ENCODE measurements around the gene ACTRT3.

Gene ACTRT3

DNA sequence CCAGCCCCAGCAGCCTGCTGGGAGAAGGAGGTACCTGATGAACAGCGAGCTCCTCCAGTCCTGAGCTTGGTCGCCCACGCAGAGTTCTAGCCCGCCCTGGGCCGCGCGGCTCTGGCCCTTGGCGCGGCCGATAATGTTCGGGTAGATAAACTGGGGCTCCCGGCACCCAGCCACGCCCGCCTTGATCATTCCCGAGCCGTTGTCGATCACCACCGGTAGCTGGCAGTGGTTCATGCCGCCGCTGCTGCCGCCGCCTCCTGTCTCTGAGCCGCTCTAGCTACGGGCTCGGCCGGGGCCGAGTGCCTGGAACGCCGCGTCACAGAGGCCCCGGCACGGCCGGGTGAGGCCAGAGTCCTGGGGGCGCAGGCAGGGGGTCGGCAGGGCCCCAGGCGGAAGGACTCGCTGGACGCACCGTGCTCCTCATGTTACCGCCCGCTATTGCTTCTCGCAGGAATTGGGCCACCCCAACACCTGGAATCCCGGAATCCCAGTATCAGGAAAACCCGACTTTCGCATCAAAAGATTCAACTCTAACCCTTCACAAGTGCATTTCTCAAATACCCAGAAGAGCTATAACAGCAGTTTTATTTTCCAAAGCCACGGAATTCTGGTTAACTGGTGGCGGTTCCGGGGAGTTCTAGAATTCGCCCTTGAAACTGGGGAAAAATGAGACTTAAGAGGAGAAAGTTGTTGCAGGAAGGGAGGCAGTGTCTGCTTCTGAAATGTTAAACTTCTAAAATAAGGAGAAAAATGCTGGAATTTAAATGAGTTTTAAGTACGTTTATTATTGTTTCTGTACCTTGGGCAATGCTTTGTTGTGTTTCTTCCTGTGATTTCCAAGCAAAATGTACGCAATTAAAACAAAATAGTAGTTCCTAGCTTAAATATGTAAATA, at the start of gene ACTRT3:
Gene ACTRT3 (minus strand): TSS at position 275 of the 895 bp plus-strand sequence. CDS start 41 bp downstream, at position 234.
- peak; percentile 37 for ATAC-seq
- H3K4me3 Mint-ChIP-seq = peak within 1 kb of the TSS; percentile 83 to 88
- peak; percentile 75 to 76 for DNase-seq
- no peaks in the 10 kb centered on the region for H3K9me3 Mint-ChIP-seq
- peaks cover 33% of the 10 kb centered on the region for H3K4me1 Mint-ChIP-seq
- H3K27ac Mint-ChIP-seq = peak within 1 kb of the TSS; percentile 52 to 82
- no peaks in the 10 kb centered on the region for H3K27me3 Mint-ChIP-seq

DNA sequence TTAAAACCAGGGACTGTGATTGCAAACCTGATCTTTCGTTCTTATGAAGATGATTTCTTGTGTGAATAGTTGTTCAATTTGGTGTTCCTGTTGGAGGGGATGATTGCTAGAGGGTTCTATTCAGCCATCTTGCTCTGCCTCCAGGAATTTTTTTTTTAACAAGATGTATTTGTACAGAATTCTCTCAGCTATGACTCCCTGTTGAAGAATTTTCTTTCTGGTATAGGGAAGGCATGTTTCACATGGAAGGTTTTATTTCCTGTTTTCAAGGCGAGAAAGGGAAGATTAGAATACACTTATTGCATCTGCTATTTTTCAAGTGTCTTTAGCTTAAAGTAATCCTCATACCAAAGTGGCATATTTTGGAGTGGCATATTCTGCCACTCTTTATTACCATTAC, 49.0 kb upstream of the ACTRT3 start:
- peaks cover 29% of the 10 kb centered on the region for H3K27me3 Mint-ChIP-seq
- ATAC-seq (no peak), DNase-seq (no peak)
- H3K27ac Mint-ChIP-seq = no peak overlapping the region
- peaks cover 12% of the 10 kb centered on the region for H3K4me1 Mint-ChIP-seq
- H3K9me3 Mint-ChIP-seq = peaks cover 13 to 15% of the 10 kb centered on the region in 2 donors
- no peak overlapping the region for H3K4me3 Mint-ChIP-seq

DNA sequence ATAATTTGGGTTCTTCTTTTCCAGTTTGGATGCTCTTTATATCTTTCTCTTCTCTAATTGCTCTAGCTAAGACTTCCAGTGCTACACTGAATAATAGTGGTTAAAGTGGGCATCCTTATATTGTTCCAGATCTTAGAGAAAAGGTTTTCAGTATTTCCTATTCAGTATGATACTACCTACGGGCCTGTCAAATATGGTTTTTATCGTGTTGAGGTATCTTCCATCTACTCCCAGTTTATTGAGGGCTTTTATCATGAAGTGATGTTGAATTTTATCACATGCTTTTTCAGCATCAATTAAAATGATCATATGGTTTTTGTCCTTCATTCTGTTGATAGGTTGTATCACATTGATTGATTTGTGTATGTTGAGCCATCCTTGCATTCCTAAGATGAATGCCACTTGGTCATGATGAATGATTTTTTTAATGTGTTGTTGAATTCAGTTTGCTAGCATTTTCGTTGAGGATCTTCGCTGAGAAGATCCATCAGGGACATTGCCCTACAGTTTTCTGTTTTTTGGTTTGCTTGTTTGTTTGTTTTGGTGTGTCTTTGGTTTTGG, 46.3 kb upstream of the ACTRT3 start:
- no peak for DNase-seq
- peaks cover 20% of the 10 kb centered on the region for H3K27me3 Mint-ChIP-seq
- ATAC-seq = no peak
- peaks cover 13 to 15% of the 10 kb centered on the region in 2 donors for H3K9me3 Mint-ChIP-seq
- peaks cover 29% of the 10 kb centered on the region for H3K4me1 Mint-ChIP-seq
- H3K27ac Mint-ChIP-seq = no peak overlapping the region
- no peak overlapping the region for H3K4me3 Mint-ChIP-seq

DNA sequence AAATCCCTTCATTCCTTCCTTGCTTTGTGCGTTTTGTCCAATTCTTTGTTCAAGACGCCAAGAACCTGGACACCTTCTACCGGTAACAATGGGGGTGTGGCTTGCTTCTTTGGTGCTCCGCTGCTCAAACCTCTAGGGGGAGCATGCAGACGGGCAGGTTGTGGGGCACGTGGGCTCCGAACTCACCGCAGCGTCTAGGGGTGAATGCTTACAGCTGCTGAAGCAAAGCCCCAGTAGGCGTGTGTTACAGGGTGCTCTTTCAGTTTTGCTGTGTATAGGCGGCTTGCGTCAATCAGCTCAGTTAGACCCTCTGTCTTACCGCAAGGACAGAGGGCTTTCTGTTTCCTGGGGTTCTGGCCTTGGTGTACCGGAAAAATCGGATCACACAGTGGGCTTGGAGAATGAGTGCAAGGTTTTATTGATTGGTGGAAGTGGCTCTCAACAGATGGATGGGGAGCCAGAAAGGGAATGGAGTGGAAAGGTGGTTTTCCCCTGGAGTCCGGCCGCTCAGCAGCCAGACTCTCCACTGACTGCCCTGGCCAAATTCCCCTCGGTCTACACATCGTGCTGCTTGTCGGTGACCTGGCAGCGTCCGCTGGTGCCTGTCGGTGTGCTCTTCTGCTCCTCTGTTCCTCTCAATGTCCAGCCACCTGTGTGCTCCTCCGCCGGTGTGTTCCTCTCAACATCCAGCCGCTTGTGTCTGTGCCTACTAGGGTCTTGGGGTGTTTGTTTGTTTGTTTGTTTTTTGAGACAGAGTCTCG, 44.6 kb upstream of the ACTRT3 start:
- ATAC-seq = peak; percentile 89
- H3K27me3 Mint-ChIP-seq = peaks cover 19% of the 10 kb centered on the region
- DNase-seq = peak; percentile 73 to 86
- H3K9me3 Mint-ChIP-seq = peaks cover 13 to 15% of the 10 kb centered on the region in 2 donors
- peaks cover 35% of the 10 kb centered on the region for H3K4me1 Mint-ChIP-seq
- H3K27ac Mint-ChIP-seq = peak overlapping the region in 1 of 2 donors; percentile 87
- H3K4me3 Mint-ChIP-seq = peak overlapping the region; percentile 89

DNA sequence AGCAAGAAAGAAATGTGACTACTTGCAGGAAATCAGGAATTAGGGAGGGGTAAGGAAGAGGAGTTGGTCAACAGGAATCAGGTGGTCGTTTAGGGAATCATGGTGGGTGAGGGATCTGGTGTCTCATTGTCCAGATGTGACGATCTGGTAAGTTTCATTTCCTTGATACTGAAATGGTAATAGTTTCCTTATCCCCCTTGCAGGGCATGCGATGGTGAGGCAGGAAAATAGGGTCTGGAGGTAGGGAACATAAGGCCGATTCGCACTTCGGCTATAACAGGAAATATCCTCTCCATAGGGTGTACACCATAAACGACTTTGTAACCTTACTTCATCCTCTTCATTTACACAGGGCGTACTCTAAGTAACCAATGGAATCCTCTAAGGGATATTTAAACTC, 43.9 kb upstream of the ACTRT3 start:
- Mint-ChIP-seq H3K4me3 (peak overlapping the region; percentile 89), H3K9me3 (peaks cover 13 to 15% of the 10 kb centered on the region in 2 donors), H3K4me1 (peaks cover 35% of the 10 kb centered on the region), H3K27ac (peak overlapping the region in 1 of 2 donors; percentile 88), H3K27me3 (peaks cover 15% of the 10 kb centered on the region)
- ATAC-seq (no peak), DNase-seq (no peak)

DNA sequence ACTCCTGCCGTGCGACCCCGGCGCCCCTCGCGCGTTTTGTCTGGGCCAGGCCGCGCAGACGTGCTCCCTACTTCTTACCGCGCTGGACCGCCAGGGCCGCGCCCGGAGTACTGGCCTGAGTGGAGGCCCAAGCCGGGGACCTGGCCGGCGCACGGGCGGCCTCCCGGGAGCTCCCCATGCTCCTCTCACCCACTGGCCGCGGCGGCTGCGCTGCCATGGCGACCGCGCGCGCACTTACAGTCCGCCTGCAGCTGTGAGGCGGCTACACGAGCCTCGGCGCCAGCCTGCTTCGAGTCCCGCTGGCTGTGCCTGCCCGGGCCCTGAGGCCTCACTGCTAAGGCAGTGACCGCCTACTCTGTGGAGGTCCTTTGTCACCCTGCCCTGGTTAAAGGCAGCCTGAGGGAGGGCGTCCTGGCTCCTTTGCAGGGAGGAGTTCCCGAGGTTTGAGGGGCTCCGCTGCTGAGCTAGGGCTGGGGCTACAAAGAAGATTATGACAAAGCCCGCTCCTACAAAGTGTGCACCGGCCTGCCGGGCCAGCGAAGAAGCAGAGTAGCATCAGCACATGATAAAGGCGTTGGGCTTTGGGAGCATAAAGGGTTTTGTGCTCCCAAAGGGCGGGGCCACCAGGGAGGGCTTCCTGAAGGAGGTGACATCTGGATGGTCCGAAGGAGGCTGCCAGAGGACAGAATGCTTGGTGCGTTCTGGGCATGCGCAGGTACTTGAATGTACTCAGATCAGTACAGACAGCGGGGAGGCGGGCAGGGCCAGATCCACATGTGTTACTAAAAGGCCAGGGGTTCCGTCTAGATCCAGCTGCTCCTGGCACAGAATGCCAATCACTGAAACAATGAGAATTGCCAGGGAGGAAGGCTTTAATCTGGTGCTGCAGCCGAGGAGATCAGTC, 43.2 kb upstream of the ACTRT3 start, which contains the start of the genes LRRC34 and LRRIQ4:
Gene LRRC34 (minus strand): TSS at position 573 of the 904 bp plus-strand sequence. CDS start 356 bp downstream, at position 217.
Gene LRRIQ4 (plus strand): TSS at position 539 of the 904 bp plus-strand sequence. CDS start 9,052 bp downstream, outside the sequence.
- H3K4me3 Mint-ChIP-seq = peak within 1 kb of the TSS; percentile 89
- H3K27ac Mint-ChIP-seq = peak within 1 kb of the TSS; percentile 71 to 89
- H3K27me3 Mint-ChIP-seq = peaks cover 10% of the 10 kb centered on the region
- ATAC-seq (peak; percentile 78), DNase-seq (peak; percentile 65 to 77)
- H3K9me3 Mint-ChIP-seq = peaks cover 13 to 15% of the 10 kb centered on the region in 2 donors
- H3K4me1 Mint-ChIP-seq = peaks cover 35% of the 10 kb centered on the region

DNA sequence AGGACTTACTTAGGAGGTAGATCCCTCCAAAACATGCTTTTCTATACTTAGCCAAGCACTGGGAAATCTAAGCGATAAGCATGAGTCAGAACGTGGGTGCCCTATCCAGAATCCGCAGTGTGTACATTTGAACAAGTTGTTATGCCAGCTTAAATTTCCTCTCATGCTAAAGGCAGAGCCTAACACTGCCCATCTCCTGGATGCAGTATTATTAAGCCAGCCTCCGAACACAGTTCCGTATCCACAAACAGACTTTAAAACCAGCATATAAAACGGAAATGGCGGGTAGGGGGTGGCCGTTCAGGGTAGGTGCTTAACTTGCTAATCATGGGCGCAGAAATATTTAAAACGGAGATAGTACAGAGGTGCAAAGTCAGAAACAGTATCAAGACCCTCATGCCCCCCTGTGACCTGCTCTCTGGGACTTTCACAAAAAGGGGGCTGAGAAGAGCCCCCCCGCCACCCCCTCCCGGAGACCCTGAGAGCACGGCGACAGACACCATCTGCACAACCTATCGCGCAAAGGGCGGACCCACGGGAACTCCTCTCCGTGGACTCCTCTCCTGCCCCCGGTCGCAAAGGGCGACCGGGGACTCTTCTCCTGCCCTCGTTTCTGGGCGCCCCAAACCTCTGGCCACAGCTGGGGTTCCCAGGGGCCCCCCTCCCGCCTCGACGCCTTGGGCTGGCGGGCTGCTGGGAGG, 42.4 kb upstream of the ACTRT3 start:
- peaks cover 13 to 15% of the 10 kb centered on the region in 2 donors for H3K9me3 Mint-ChIP-seq
- ATAC-seq (peak; percentile 42), DNase-seq (peak in 1 of 2 donors; percentile 5)
- peak overlapping the region; percentile 89 for H3K4me3 Mint-ChIP-seq
- peaks cover 10% of the 10 kb centered on the region for H3K27me3 Mint-ChIP-seq
- peak overlapping the region; percentile 71 to 89 for H3K27ac Mint-ChIP-seq
- peaks cover 35% of the 10 kb centered on the region for H3K4me1 Mint-ChIP-seq

DNA sequence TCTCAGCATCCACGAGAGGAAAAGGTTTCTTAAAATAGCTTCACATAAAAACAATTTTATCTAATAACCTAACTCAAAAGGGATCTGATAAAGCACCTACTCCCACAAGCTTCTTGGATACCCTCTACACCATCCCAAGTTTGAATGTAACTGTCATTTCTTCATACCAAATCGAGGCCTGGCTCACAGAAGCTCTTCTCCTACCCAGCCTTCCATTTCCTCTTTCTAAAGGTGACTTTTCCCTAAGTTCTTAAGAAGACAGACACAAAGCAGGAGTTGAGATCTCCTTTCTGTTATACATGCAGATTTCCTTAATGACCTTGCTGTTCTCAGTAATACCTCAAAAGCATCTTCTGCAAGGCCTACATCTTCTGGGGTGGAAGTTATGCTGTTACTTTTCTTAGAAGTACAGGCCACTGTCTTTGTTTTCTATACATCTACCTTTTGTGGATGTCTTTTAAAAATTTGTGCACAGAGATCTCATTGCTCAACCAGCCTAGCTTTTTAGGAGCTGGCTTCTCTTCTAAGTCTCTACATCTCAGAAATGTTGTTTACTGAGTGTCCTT, 40.0 kb upstream of the ACTRT3 start:
- Mint-ChIP-seq H3K4me1 (peaks cover 32% of the 10 kb centered on the region), H3K27ac (no peak overlapping the region), H3K9me3 (no peaks in the 10 kb centered on the region), H3K4me3 (no peak overlapping the region), H3K27me3 (peaks cover 10% of the 10 kb centered on the region)
- ATAC-seq = no peak
- DNase-seq = no peak

DNA sequence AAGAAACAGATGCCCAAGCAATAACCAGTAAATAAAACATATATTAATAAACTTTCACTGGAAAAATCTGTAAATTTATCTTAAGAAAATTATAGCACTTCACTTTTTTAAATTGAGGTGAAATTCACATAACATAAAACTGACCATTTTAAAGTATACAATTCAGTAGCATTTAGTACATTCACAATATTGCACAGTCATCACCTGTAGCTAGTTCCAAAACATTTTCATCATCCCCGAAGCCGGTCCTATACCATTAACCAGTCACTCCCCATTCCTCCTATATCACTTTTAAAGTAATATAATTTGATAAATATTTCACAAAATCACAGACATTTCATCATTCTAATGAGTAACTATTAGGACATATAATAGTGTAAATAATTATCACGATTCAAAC, 35.3 kb upstream of the ACTRT3 start:
- Mint-ChIP-seq H3K9me3 (no peaks in the 10 kb centered on the region), H3K27me3 (no peaks in the 10 kb centered on the region), H3K4me3 (no peak overlapping the region), H3K27ac (no peak overlapping the region), H3K4me1 (peaks cover 6% of the 10 kb centered on the region)
- ATAC-seq (no peak), DNase-seq (no peak)

DNA sequence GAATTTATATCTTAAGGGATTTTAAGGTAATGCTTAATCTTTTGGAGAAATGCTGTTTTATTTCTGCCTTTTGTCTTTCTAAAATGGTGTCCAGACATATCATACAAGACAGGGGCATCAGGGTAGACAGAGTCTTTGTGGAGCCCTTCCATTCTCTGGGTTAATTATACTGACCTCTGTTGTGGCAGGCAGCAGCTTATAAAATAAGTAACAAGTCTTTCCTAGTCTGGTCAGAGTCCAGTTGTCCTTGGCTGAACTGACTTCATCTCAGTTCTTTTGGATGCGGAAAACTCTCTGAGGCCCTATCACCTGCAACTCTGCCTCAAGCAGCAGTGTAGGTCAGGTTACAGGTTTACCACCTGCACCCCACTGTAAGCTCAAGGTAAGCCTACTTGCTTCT, 23.0 kb upstream of the ACTRT3 start:
- ATAC-seq (no peak), DNase-seq (no peak)
- no peak overlapping the region for H3K4me3 Mint-ChIP-seq
- H3K9me3 Mint-ChIP-seq = no peaks in the 10 kb centered on the region
- H3K27ac Mint-ChIP-seq = no peak overlapping the region
- H3K27me3 Mint-ChIP-seq = no peaks in the 10 kb centered on the region
- no peaks in the 10 kb centered on the region for H3K4me1 Mint-ChIP-seq

DNA sequence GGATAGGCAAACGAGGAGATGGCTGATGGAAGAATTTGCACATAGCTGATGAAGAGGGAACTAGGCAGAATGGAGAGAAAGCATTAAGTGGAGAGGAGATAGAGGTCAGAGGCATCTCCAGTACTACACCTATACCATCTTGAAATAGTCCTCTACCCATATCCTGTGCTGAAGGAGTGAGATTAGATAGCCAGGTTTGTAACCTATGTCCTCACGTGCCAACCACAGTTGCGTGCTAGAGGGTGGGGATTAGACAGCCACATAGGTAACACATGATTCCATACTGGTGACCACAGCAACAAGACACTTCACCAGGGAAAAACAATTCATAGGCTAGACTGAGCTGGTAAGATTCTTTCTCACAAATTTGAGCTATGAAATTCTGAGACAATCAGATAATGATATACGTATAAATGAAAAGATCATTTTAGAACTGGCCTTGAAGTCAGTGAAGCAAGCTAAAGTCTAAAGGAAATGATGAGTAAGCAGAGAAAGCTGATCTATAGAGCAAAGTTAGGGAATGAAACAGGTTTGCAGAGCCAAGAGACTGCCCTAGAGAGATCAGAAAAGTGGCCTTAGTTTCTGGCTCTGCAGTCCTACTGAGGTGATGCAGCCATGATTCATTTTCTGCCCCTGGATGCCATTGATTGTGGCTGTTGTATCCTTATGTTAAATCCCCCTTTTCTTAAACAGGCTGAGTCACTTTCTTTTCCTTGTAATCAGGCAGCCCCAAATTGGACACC, 21.5 kb upstream of the ACTRT3 start:
- Mint-ChIP-seq H3K27ac (no peak overlapping the region), H3K4me3 (no peak overlapping the region), H3K27me3 (no peaks in the 10 kb centered on the region), H3K4me1 (no peaks in the 10 kb centered on the region), H3K9me3 (no peaks in the 10 kb centered on the region)
- ATAC-seq (no peak), DNase-seq (no peak)

DNA sequence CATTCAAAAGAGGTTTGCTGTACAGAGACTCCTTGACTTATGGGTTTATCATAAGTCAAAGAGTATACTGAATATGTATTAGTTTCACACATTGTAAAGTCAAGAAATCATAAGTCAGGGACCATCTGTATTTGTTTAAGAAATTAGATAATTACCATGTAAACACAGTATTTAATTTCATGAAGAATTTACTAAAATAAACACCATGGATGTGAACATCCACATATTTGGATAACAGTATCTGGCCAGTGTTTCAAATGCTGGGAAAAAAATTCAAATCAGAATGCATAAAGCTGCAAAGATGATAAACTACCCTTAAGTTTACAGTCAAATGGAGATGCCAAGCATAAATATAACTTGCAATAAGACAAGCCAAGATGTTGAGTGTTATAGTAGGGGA, 20.9 kb upstream of the ACTRT3 start:
- Mint-ChIP-seq H3K4me1 (no peaks in the 10 kb centered on the region), H3K27me3 (no peaks in the 10 kb centered on the region), H3K4me3 (no peak overlapping the region), H3K27ac (peak overlapping the region in 1 of 2 donors; percentile 38), H3K9me3 (no peaks in the 10 kb centered on the region)
- DNase-seq (no peak), ATAC-seq (no peak)

DNA sequence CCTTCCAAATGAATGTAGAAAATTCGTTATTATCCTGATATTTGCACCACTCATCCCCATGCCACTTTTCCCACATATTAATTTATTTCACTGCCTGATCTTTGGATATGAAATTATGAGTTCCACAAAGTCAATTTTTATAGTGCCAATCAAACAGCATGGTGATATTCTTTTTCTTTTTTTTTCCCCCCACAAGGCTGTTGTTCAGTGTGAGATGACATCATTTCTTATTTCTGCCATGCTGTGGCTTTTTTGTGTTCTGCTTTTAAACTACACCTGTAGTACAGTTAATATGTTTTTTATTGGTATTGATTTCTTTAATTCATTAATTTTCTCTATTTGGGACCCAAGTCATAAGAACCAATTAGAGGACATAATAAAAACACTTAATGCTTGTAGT, 18.4 kb upstream of the ACTRT3 start:
- ATAC-seq (no peak), DNase-seq (no peak)
- no peaks in the 10 kb centered on the region for H3K4me1 Mint-ChIP-seq
- no peak overlapping the region for H3K27ac Mint-ChIP-seq
- H3K9me3 Mint-ChIP-seq = no peaks in the 10 kb centered on the region
- H3K4me3 Mint-ChIP-seq = no peak overlapping the region
- no peaks in the 10 kb centered on the region for H3K27me3 Mint-ChIP-seq

All from stimulated activated naive CD8-positive, alpha-beta T cell treated with anti-CD3 and anti-CD28 coated beads, Interleukin-15, amount 100 ng/mL, for 72 hours (primary cell).